H54 (cell line): ENCODE data around the gene CPA5.

Source experiments
- DNase-seq: peaks from one replicate; pipeline ENCODE4 v3.0.0; 2011; ENCODE audit warnings: low spot score, mixed read lengths; ENCODE audit not compliant: insufficient read length
- FAIRE-seq: peaks from 3 replicates; lab custom pipeline; 2011; peaks lifted over from hg19 to GRCh38; lab: Jason Lieb, UNC
- POLR2A ChIP-seq: IDR thresholded peaks from 2 replicates; pipeline ENCODE4 v1.6.1; 2011; ENCODE audit warnings: low read depth, mild to moderate bottlenecking, low read length

CPA5 gene

DNA sequence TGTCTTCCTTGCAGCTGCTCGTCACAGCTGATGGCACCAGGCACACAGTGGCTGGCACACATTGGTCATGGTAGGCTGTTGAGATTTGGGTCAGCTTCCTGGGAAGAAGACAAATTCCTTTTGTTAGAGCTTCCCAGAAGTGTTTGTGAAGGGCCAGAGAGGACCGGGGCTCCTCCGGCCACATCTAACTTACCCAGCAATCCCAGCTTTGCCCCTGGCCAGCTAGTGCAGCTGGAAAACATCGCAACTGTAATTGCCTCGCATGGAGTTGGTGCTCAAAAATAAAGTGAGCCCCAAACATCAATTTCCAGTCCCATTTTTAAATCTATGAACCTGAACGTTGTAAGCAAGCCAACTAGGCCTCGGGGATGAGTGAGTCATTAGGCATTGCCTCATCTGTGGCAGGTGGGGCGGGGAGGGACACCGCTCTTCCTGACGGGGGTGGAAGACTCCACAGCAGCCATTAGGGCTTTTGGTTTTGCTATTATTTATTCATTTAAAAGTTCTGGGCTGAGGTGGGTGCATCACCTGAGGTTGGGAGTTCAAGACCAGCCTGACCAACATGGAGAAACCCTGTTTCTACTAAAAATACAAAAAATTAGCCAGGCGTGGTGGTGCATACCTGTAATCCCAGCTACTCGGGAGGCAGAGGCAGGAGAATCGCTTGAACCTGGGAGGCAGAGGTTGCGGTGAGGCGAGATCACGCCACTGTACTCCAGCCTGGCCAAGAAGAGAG is 12.4 kb downstream of the CPA5 start:
- FAIRE-seq (no peak), DNase-seq (no peak)
- TF ChIP-seq POLR2A, result no peak

- FAIRE-seq (no peak), DNase-seq (no peak)
- no peak for TF ChIP-seq POLR2A
These were observed 13.9 kb downstream of the CPA5 start for GRCh38 chr7:130358471-130358870.

- TF ChIP-seq POLR2A, result no peak
- FAIRE-seq (no peak), DNase-seq (no peak)
These were observed 14.8 kb downstream of the CPA5 start for GRCh38 chr7:130359276-130359857.

- no peak for FAIRE-seq
- TF ChIP-seq POLR2A, result no peak
- no peak for DNase-seq
These were observed 15.9 kb downstream of the CPA5 start for GRCh38 chr7:130360518-130360917.

DNA sequence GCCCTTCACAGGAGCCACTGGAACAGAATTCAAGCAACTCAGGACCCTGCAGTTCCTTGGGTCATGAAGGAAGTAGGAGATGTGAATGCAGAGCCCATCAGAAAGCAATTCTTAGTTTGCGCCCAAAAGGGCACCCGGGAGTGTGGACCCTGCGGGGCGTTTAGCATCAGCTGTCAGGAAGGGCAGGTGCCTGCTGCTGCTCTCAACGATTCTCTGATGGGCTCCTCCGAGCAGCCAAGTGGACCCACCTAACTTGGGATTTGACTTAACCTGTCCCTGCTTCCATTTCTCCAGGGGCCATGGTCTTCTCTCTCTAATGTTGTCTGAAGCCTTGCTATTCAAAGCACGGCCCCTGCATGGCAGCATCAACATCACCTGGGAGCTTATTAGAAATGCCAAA is 17.1 kb downstream of the CPA5 start:
- no peak for DNase-seq
- FAIRE-seq, result no peak
- TF ChIP-seq POLR2A, result no peak

- no peak for FAIRE-seq
- no peak for DNase-seq
These were observed 17.7 kb downstream of the CPA5 start for GRCh38 chr7:130362251-130362816.

DNA sequence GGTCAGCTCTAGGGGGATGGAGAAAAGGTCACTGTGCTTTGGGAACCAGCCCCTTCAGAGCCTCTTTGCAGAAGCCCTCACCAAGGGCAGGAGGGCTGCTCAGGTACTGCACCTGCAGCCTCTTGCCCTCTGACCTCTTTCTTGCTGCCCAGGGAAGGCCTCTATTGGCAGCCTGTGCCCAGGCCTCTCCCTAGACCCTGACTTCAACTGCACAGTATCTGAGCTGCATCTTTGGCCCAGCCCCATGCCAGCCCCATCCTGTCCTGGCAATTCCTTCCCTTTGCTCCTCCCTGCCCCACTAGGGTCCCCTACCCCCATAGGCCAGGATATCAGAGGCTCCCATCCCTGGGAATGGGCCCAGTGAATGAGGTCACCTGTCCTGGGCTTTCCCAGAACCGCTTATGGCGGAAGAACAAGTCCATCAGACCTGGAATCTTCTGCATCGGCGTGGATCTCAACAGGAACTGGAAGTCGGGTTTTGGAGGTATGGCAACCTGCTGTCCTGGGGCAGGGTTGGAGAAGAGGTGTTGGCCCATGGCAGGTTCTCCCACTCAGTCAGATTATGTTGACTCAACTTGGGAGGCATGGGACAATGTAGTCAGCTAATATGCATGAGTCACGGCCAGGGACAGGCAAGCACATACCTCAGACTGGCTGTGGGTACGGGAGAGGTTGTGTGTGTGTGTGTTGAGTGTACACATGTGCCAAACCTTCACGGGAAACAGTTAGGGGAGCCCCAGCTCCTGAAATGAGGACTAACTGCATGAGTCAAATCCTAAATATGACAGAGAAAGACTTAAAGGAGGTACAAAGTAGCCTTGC is 18.6 kb downstream of the CPA5 start:
- FAIRE-seq, result peak; percentile 82
- TF ChIP-seq POLR2A, result no peak
- peak; percentile 77 for DNase-seq

More at GRCh38 chr7:130362251-130362816, 17.7 kb downstream of the CPA5 start:
- no peak for TF ChIP-seq POLR2A

DNA sequence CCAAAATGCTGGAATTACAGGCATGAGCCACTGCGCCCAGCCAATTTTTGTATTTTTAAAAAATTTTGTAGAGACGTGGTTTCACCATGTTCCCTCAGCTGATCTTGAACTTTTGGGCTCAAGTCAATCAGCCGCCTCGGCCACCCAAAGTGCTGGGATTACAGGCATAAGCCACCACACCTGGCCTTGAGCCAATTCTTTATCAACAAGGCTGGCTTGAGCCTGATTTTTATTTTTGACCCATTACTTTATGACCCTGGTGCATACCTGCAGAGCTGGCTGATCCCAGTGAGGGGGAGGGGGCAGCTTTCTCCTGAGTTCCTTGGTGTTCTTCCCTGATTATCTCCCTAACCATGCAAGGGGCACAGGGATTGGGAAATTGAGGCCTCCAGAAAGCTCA is 19.8 kb downstream of the CPA5 start:
- DNase-seq, result no peak
- TF ChIP-seq POLR2A, result no peak
- no peak for FAIRE-seq

- TF ChIP-seq POLR2A, result no peak
- DNase-seq, result no peak
- FAIRE-seq, result no peak
These were observed 20.5 kb downstream of the CPA5 start for GRCh38 chr7:130365088-130365487.

GRCh38 chr7:130365511-130366441 is 21.2 kb downstream of the CPA5 start:
- TF ChIP-seq POLR2A, result no peak
- FAIRE-seq (no peak), DNase-seq (no peak)

- no peak for DNase-seq
- TF ChIP-seq POLR2A, result no peak
- FAIRE-seq, result no peak
These were observed 21.9 kb downstream of the CPA5 start for GRCh38 chr7:130366564-130366963.

DNA sequence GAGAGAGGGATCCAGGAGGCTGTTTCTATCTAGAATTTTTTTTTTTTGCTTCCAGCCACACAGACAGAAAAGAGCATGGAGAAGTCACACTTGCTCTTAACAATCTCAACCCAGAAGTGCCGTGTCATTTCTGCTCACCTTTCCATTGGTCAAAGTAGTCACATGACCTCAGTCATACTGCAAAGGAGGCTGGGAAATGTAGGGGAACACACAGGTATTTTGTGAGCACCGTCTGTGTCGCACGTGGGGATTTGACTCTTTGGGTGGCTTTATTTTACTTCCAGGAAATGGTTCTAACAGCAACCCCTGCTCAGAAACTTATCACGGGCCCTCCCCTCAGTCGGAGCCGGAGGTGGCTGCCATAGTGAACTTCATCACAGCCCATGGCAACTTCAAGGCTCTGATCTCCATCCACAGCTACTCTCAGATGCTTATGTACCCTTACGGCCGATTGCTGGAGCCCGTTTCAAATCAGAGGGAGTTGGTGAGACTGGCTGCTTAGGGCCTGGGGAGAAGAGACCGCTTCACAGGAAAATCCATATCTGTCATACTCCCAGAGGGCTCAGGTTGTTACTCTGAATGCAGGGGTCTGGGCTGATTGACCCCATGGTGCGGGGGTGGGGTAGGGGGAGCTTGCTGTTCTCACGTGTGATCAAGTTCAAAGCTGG is 22.6 kb downstream of the CPA5 start:
- no peak for TF ChIP-seq POLR2A
- DNase-seq, result no peak
- FAIRE-seq, result no peak
